Mucosa of stomach (tissue), 1 donor: ENCODE results near the gene ZNF506.
"Not testable (repeated sequence)": the region's sequence is repeated elsewhere in the genome, so short reads cannot be mapped to it uniquely, and the experiment has no call there.

Experiments used
- H3K27me3 ChIP-seq: one replicate; pipeline ENCODE4 v1.7.0; 2013; ENCODE audit warnings: mild to moderate bottlenecking, low read length; ENCODE audit not compliant: control insufficient read depth, insufficient read depth
- H3K36me3 ChIP-seq: one replicate; pipeline ENCODE4 v1.7.0; 2013; ENCODE audit warnings: low read length; ENCODE audit not compliant: control insufficient read depth, insufficient read depth
- H3K4me1 ChIP-seq: one replicate; pipeline ENCODE4 v1.7.0; 2013; ENCODE audit warnings: mild to moderate bottlenecking, low read length; ENCODE audit not compliant: control insufficient read depth, insufficient read depth
- H3K4me3 ChIP-seq: one replicate; pipeline ENCODE4 v1.7.0; 2013; ENCODE audit warnings: low read length
- H3K9ac ChIP-seq: one replicate; pipeline ENCODE4 v1.7.0; 2013; ENCODE audit warnings: mild to moderate bottlenecking, low read length, moderate library complexity
- H3K9me3 ChIP-seq: one replicate; pipeline ENCODE4 v1.7.0; 2013; ENCODE audit warnings: mild to moderate bottlenecking, low read length, moderate library complexity; ENCODE audit not compliant: control insufficient read depth
- donor health status: Pancreatic carcinoma.

The ZNF506 gene

DNA sequence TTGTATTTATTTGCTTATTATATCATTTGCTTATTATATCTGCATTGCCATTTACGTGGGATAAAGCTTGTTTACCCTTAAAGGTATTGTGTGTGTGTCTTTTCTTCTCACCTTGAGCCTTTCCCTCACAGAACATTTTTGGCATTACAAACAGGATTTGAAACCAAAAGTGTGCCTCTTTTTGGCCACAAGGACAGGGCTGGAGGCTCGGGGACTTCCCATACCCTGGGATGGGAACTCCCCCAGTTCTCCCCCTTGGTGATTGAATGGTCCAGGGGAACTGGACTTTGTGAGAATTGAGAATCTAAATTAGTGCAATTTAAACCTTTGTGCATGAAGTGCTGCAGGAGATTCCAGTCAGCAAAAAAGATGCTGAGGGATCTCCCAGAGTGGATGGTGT lies 2.4 kb upstream of the ZNF506 start:
- Histone ChIP-seq H3K9ac (no peak overlapping the region), H3K4me3 (no peak overlapping the region), H3K36me3 (no peaks in the 10 kb centered on the region), H3K4me1 (no peaks in the 10 kb centered on the region), H3K27me3 (no peaks in the 10 kb centered on the region), H3K9me3 (peaks cover 7% of the 10 kb centered on the region)

DNA sequence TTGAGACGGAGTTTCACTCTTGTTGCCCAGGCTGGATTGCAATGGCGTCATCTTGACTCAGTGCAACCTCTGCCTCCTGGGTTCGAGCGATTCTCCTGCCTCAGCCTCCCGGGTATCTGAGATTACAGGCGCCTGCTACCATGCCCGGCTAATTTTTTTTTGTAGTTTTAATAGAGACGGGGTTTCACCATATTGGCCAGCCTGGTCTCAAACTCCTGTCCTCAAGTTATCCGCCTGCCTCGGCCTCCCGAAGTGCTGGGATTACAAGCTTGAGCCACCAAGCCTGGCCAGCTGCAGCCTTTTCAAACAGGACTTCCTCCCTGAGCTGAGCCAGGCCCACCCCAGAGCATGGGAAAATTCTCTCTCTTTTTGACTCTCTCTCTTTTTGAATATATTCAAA lies 426 bp upstream of the ZNF506 start:
- H3K27me3 ChIP-seq, H3K36me3 ChIP-seq, H3K4me3 ChIP-seq, H3K9me3 ChIP-seq, H3K4me1 ChIP-seq: not testable (repeated sequence)
- peak overlapping the region; percentile 96 for H3K9ac ChIP-seq

DNA sequence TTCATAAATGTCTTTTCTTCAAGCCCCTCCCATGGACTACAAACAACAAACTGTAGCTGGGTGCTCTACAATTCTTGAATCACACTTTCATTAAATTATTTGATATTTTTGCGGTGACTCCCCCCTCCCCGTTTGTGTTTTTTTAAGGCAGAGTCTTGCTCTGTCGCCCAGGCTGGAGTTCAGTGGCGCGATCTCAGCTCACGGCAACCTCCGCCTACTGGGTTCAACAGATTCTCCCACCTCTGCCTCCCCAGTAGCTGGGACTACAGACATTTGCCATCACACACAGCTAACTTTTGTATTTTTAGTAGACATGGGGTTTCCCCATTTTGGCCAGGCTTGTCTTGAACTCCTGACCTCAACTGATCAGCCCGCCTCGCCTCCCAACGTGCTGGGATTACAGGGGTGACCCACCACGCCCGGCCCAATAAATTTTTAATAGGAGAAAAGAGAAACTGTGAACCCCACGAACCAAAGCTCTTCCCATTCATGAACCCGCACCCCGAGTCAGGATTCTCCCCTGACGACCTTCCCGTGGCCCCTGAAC lies 703 bp downstream of the ZNF506 start:
- Histone ChIP-seq H3K4me1 (no peaks in the 10 kb centered on the region), H3K9ac (peak overlapping the region; percentile 96), H3K36me3 (no peaks in the 10 kb centered on the region), H3K27me3 (no peaks in the 10 kb centered on the region), H3K4me3 (peak overlapping the region; percentile 98), H3K9me3 (peaks cover 6% of the 10 kb centered on the region)

DNA sequence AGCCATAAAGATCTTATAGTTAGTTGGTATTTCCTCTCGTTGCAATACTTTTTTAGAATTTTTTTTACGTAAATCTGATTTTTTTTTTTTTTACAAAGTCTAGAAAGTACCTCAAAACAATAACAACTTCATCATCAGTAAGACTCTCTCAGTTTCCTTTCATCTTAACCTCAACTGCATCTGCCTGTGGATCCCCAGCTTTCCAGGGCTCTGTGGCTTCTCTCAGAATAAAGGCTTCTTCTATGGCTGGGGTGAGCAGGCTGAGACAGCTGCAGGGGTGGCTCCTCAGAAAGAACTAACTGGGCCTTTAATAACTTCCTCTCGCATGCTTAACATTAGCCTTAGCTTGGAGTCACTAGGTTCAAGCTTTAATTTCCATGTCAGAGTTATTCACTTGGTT lies 4.2 kb downstream of the ZNF506 start:
- Histone ChIP-seq H3K9me3 (no peaks in the 10 kb centered on the region), H3K36me3 (no peaks in the 10 kb centered on the region), H3K9ac (no peak overlapping the region), H3K4me3 (no peak overlapping the region), H3K27me3 (no peaks in the 10 kb centered on the region), H3K4me1 (no peaks in the 10 kb centered on the region)

DNA sequence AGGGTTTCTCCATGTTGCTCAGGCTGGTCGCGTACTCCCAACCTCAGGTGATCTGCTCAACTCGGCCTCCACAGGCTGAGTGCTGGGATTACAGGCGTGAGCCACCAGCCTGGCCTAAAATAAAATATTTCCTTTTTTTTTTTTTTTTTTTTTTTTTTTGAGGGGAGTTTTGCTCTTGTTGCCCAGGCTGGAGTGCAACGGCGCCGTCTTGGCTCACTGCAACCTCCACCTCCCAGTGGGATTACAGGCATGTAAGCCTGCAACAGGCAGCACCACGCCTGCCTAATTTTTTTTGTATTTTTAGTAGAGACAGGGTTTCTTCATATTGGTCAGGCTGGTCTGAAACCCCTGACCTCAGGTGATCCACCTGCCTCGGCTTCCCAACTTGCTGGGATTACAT lies 4.9 kb downstream of the ZNF506 start:
- Histone ChIP-seq H3K9me3 (no peaks in the 10 kb centered on the region), H3K27me3 (no peaks in the 10 kb centered on the region), H3K9ac (no peak overlapping the region), H3K4me3 (no peak overlapping the region), H3K4me1 (no peaks in the 10 kb centered on the region), H3K36me3 (no peaks in the 10 kb centered on the region)

DNA sequence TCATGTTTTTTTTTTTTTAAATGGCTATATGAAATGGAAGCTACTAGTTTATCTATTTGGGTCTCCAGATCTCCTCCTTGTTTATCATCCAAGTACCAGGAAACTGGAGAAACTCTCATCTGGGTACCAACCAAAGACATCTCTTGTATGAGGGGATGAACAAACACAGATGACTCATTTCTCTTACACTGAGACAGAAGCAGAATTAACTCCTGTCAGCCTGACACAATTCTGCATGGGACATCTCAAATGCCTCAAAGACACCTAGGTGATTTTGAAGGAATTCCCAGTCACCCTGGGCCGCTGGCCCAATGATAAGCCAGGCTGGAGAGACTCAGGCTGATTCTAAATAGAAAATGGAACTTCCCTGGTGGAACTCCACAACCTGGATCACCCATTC lies 9.6 kb downstream of the ZNF506 start:
- H3K27me3 ChIP-seq, H3K4me3 ChIP-seq, H3K36me3 ChIP-seq, H3K9ac ChIP-seq, H3K4me1 ChIP-seq, H3K9me3 ChIP-seq: not testable (repeated sequence)

DNA sequence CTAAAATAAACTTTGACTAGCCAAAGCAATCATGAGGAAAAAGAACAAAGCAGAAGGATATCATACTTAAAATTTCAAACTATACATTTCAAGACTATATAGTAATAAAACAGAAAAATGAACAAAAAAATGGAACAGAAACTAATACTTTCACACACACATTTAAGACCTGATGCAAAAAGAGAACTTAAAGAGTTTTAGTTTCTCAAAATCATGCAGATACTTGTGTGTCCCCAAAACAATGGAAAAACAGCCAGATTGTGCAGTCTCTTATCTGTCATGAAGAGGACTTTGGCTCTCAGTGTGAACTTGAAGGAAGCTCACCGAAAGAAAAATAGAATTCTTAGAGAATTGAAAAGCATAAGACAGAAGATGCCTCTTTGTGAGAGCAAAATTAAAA lies 16.1 kb downstream of the ZNF506 start:
- Histone ChIP-seq H3K9ac (no peak overlapping the region), H3K4me3 (no peak overlapping the region), H3K36me3 (no peaks in the 10 kb centered on the region), H3K4me1 (no peaks in the 10 kb centered on the region), H3K9me3 (peaks cover 5% of the 10 kb centered on the region), H3K27me3 (no peaks in the 10 kb centered on the region)

DNA sequence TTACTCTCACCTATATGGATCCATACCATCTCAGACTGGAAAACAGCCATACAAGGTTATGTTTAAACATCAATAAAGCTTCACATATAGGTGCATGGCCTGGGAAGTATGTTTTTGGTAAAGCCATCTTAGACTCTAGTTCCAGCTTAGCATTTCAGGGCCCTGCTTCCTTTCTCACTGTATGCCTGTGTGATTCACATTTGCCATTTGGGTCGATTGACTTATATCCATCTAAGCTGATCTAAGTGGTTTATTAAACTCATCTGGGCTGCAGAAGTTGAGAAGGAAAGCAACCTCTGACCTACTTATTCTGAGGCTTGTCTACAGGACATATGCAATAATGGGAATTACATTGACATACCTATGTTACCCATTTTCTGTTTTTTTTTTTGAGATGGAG lies 33.5 kb downstream of the ZNF506 start:
- no peaks in the 10 kb centered on the region for H3K4me1 ChIP-seq
- peaks cover 9% of the 10 kb centered on the region for H3K36me3 ChIP-seq
- no peaks in the 10 kb centered on the region for H3K27me3 ChIP-seq
- no peak overlapping the region for H3K9ac ChIP-seq
- peaks cover 6% of the 10 kb centered on the region for H3K9me3 ChIP-seq
- no peak overlapping the region for H3K4me3 ChIP-seq

DNA sequence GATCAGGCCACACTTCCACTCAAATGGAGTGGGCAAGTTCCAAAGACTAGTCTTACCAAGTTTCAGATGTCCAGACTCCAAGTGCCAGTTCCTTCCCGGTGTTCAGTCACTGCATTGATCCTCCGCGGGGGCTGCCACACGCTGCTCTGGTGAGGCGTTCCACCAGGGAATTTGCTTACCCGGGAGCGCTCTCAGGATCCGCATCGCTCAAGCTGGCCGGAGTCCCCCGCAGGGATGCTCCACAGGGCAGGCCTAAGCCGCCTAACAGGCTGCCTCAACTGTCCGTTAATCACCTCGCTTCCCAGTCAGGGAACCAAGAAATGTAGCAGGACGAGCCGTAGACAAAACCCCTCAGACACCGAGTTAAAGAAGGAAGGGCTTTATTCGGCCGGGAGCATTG lies 36.1 kb downstream of the ZNF506 start:
- not testable (repeated sequence) for H3K9me3 ChIP-seq, H3K4me1 ChIP-seq, H3K4me3 ChIP-seq, H3K9ac ChIP-seq, H3K27me3 ChIP-seq, H3K36me3 ChIP-seq

DNA sequence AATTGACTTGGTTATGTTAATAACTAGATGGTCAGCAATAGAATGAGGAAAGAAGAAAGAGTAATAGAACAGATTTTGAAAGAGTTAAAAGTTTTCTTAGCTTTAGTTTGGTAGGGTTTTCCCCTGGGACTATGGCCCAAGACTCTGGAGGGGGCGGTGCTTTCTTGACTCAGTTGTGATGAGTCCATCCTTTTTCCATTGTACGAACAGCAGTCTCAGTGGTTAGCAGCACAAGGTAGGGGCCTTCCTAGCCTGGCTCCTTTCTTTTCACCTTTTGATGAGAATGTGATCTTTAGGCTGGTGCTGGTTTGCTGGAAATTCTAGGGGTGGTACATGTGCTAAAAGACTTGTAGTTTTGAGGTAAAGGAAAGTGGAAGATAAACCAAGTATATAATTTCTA lies 38.8 kb downstream of the ZNF506 start:
- H3K9ac ChIP-seq, result no peak overlapping the region
- no peaks in the 10 kb centered on the region for H3K9me3 ChIP-seq
- H3K4me1 ChIP-seq, result no peaks in the 10 kb centered on the region
- no peak overlapping the region for H3K4me3 ChIP-seq
- no peaks in the 10 kb centered on the region for H3K36me3 ChIP-seq
- no peaks in the 10 kb centered on the region for H3K27me3 ChIP-seq

DNA sequence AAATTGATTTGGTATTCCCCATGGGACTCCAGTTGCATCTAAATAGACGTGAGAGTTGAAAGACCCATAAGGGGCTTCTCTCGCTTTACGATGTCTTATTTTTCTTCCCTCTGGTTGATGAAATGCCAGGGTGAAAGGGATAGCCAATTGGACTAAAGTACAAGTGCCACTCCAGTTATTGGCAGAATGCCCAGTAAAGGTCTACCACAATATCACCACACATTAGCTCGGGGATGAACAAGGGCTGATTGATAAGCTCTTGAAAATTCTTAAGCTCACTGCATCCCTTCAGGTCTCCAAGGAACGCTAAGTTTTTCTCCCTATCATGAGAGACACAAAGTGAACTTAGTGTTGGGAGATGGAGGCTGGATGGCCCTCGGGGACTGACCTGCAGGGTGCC lies 39.8 kb downstream of the ZNF506 start:
- H3K36me3 ChIP-seq, H3K4me3 ChIP-seq, H3K9me3 ChIP-seq, H3K4me1 ChIP-seq, H3K27me3 ChIP-seq, H3K9ac ChIP-seq: not testable (repeated sequence)

DNA sequence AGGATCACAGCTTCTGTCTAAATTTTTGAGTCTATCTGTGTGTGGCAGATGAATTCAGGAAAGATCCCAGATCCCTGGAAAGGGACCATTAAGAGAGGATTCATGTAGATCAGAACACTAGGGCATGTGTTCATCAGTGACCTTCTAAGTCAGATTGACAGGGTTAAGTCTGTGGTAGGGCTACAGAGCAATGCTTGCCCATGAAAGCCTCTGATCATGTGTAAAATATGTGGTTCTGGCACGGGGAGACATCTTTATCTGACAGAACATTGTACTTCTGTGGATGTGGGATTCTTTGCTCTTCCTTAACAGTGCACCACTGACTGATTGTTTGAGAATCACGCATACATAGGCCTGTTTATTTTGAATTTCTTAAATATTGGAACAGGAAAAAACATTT lies 42.9 kb downstream of the ZNF506 start:
- H3K27me3 ChIP-seq, result no peaks in the 10 kb centered on the region
- peaks cover 11% of the 10 kb centered on the region for H3K4me1 ChIP-seq
- no peak overlapping the region for H3K4me3 ChIP-seq

DNA sequence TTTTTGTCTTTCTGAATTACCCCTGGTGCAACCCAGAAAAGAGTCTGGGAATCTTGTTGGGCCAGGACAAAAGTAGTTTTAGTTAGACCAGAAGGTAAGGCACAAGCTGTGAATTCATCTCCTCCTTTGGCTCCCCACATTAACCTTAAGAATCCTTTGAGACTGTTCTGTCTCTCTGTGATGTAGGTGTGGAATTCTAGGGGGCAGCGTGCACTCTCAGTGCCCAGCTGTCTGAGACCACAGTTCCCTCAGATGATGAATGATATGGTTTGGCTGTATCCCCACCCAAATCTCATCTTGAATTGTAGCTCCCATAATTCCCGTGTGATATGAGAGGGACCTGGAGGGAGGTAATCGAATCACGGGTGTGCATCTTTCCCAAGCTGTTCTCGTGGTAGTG lies 43.9 kb downstream of the ZNF506 start:
- H3K4me3 ChIP-seq, result peak overlapping the region; percentile 63

More for the DNA sequence above, 42.9 kb downstream of the ZNF506 start:
- H3K9me3 ChIP-seq, result no peaks in the 10 kb centered on the region
- no peaks in the 10 kb centered on the region for H3K36me3 ChIP-seq
- H3K9ac ChIP-seq, result no peak overlapping the region

More for the DNA sequence above, 43.9 kb downstream of the ZNF506 start:
- Histone ChIP-seq H3K9me3 (no peaks in the 10 kb centered on the region), H3K27me3 (no peaks in the 10 kb centered on the region), H3K36me3 (no peaks in the 10 kb centered on the region), H3K9ac (no peak overlapping the region), H3K4me1 (peaks cover 11% of the 10 kb centered on the region)
